Right lobe of liver (tissue), 4 donors: ENCODE measurements around the gene FNDC4.
"Not testable (repeated sequence)": the region's sequence is repeated elsewhere in the genome, so short reads cannot be mapped to it uniquely, and the experiment has no call there.

Source experiments
- CTCF ChIP-seq, 4 donors: fragments of 200-600 bp in 3 of 4; fragments of 450-650 bp in 1 of 4; IDR thresholded peaks; one replicate each; pipeline versions ENCODE4 v1.5.1 to v1.8.0; 2016 to 2022; ENCODE audit warnings: antibody characterized with exemption in 4 of 4, mild to moderate bottlenecking in 2 of 4
- POLR2A ChIP-seq: fragments of 450-650 bp; IDR thresholded peaks from one replicate; pipeline ENCODE4 v1.6.1; 2017; ENCODE audit warnings: antibody characterized with exemption, mild to moderate bottlenecking
- donor health status: DM: no; HTN: no; CAD: no.
- donor health status: DM: no; HTN: no; CAD: no.
- donor health status: DM: no; HTN: yes; CAD: no.

GRCh38 chr2:27538839-27539450 lies 43.9 kb upstream of the FNDC4 start:
- TF ChIP-seq CTCF (IDR thresholded peaks at IDR 0.05); POLR2A: not testable (repeated sequence)
